Mesodermal cell (in vitro differentiated cells): ENCODE data around the gene ITPR1.

Experiments
- H3K27ac ChIP-seq: 2 replicates; pipeline ENCODE4 v1.7.0; 2013; ENCODE audit warnings: mild to moderate bottlenecking, low read depth, low read length, moderate library complexity; ENCODE audit not compliant: severe bottlenecking
- H3K36me3 ChIP-seq: 2 replicates; pipeline ENCODE4 v1.7.1; 2013; ENCODE audit warnings: mild to moderate bottlenecking, low read length, moderate library complexity; ENCODE audit not compliant: control insufficient read depth, insufficient read depth
- H3K4me1 ChIP-seq: one replicate; pipeline ENCODE4 v1.7.1; 2013; ENCODE audit warnings: mild to moderate bottlenecking, low read length; ENCODE audit not compliant: insufficient read depth, control insufficient read depth, poor library complexity, severe bottlenecking
- H3K4me3 ChIP-seq: 2 replicates; pipeline ENCODE4 v1.7.0; 2013; ENCODE audit warnings: low read length, control low read depth, mild to moderate bottlenecking; ENCODE audit not compliant: insufficient read depth, poor library complexity, severe bottlenecking; ENCODE audit errors: extremely low read depth
- H3K9me3 ChIP-seq: 2 replicates; pipeline ENCODE4 v1.7.1; 2013; ENCODE audit warnings: mild to moderate bottlenecking, low read length, moderate library complexity; ENCODE audit not compliant: control insufficient read depth
- WGBS, 2 experiments: methylation state at CpG; one replicate each; pipeline ENCODE4 v1.1.5; 2013; ENCODE audit warnings: missing lambda C conversion rate in 2 of 2; ENCODE audit not compliant: insufficient coverage in 2 of 2; 5-methylcytosine and 5-hydroxymethylcytosine counted together

The ITPR1 gene

GRCh38 chr3:4561661-4562060, 68.5 kb downstream of the ITPR1 start:
- WGBS, 2 experiments: 100% methylated on average over 1 of the region's 2 CpGs; no CpG with 5 or more reads in 1 of the 2 experiments

DNA sequence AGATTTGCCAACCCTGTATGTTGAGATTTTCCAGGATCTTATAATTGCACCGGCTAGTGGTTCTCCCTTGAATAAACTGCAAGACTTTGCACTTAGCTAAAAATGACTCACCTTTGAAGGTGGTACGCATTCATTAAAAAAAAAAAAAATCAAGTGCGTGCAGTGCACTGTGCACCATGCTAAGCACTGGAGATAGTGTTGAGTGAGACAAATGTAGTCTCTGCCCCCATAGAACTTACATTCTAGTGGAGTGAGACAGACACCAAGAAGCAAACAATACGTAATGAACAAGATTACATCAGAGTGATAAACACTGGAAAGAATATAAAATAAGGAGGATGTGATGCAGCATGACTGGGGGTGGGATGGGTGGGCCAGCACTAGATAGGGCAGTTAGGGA, 69.4 kb downstream of the ITPR1 start:
- WGBS, 2 experiments: 90 to 100% methylated on average over 1 to 2 of the region's 4 CpGs
- no peak overlapping the region for H3K27ac ChIP-seq
- no peak overlapping the region for H3K4me3 ChIP-seq
- H3K9me3 ChIP-seq: no peaks in the 10 kb centered on the region
- no peaks in the 10 kb centered on the region for H3K4me1 ChIP-seq
- no peaks in the 10 kb centered on the region for H3K36me3 ChIP-seq

More at GRCh38 chr3:4561661-4562060, 68.5 kb downstream of the ITPR1 start:
- no peaks in the 10 kb centered on the region for H3K36me3 ChIP-seq
- no peaks in the 10 kb centered on the region for H3K9me3 ChIP-seq
- no peak overlapping the region for H3K27ac ChIP-seq
- H3K4me3 ChIP-seq: no peak overlapping the region
- no peaks in the 10 kb centered on the region for H3K4me1 ChIP-seq

DNA sequence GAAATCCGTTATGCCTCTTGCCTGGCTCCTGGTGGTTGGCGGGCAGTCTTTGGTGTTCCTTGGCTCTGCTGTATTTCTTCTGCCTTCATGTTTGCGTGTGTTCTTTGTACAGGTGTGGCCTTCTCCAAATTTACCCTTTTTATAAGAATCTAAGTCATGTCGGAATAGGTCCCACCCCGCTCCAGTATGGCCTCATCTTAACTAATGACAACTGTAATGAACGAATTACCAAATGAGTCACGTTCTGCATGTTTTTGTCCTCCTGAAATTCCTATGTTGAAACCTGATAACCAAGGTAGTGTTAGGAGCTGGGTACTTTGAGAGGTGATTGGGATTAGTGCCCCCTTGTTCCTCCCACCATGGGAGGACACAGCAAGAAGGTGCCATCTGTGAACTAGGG, 71.1 kb downstream of the ITPR1 start:
- H3K9me3 ChIP-seq: no peaks in the 10 kb centered on the region
- H3K4me1 ChIP-seq: no peaks in the 10 kb centered on the region
- WGBS, 2 experiments: 90 to 92% methylated on average over 6 to 7 of the region's 7 CpGs
- H3K4me3 ChIP-seq: no peak overlapping the region
- H3K27ac ChIP-seq: no peak overlapping the region
- H3K36me3 ChIP-seq: no peaks in the 10 kb centered on the region

- Histone ChIP-seq H3K27ac (no peak overlapping the region), H3K9me3 (no peaks in the 10 kb centered on the region), H3K36me3 (no peaks in the 10 kb centered on the region), H3K4me1 (no peaks in the 10 kb centered on the region), H3K4me3 (no peak overlapping the region)
- 100% methylated on average over 1 of the region's 5 CpGs for WGBS, 2 experiments
Observed at GRCh38 chr3:4564928-4565586, 71.9 kb downstream of the ITPR1 start.

- H3K4me1 ChIP-seq: no peaks in the 10 kb centered on the region
- H3K36me3 ChIP-seq: no peaks in the 10 kb centered on the region
- H3K4me3 ChIP-seq: no peak overlapping the region
- H3K27ac ChIP-seq: no peak overlapping the region
- 87 to 100% methylated on average over 1 to 3 of the region's 5 CpGs for WGBS, 2 experiments
- no peaks in the 10 kb centered on the region for H3K9me3 ChIP-seq
Observed at GRCh38 chr3:4565809-4566501, 72.8 kb downstream of the ITPR1 start.

GRCh38 chr3:4568841-4569240, 75.7 kb downstream of the ITPR1 start:
- no peaks in the 10 kb centered on the region for H3K36me3 ChIP-seq
- H3K9me3 ChIP-seq: no peaks in the 10 kb centered on the region
- WGBS, 2 experiments: no CpG with 5 or more reads among the region's 3 CpGs
- H3K27ac ChIP-seq: no peak overlapping the region
- H3K4me3 ChIP-seq: no peak overlapping the region
- no peaks in the 10 kb centered on the region for H3K4me1 ChIP-seq

DNA sequence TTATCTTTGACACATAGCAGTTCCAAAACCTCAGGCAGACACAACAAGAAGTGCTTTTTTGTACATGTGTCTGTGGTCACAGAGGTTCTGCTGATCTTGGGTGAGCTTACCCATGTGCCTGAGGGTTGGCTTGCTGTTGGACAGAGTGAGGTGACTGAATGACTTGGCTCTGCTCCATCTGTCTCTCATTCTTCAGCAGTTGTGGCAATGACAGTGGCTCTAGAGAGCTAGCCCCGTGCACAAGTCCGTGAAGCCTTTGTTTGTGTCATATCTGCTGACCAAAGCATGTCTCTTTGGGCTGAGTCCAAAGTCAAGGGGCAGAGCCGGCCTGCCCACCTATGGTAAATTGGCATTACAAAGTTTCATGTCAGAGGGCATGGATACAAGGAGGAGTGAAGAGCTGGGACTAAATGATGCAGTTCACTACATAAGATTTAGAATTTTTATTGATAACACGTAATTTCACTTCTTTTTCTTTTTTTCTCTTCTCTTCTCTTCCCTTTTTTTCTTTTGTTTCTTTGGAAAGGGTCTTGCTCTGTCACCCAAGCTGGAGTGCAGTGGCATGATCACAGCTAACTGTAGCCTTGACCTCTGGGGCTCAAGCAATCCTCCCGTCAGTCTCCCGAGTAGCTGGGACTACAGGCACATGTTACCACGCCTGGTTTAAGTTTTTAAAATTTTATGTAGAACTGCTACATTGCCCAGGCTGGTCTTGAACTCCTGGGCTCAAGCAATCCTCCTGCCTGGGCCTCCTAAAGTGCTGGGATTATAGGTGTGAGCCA, 77.9 kb downstream of the ITPR1 start:
- 96% methylated on average over 5 to 6 of the region's 7 CpGs for WGBS, 2 experiments
- H3K36me3 ChIP-seq: no peaks in the 10 kb centered on the region
- no peaks in the 10 kb centered on the region for H3K4me1 ChIP-seq
- H3K9me3 ChIP-seq: no peaks in the 10 kb centered on the region
- no peak overlapping the region for H3K4me3 ChIP-seq
- H3K27ac ChIP-seq: no peak overlapping the region

DNA sequence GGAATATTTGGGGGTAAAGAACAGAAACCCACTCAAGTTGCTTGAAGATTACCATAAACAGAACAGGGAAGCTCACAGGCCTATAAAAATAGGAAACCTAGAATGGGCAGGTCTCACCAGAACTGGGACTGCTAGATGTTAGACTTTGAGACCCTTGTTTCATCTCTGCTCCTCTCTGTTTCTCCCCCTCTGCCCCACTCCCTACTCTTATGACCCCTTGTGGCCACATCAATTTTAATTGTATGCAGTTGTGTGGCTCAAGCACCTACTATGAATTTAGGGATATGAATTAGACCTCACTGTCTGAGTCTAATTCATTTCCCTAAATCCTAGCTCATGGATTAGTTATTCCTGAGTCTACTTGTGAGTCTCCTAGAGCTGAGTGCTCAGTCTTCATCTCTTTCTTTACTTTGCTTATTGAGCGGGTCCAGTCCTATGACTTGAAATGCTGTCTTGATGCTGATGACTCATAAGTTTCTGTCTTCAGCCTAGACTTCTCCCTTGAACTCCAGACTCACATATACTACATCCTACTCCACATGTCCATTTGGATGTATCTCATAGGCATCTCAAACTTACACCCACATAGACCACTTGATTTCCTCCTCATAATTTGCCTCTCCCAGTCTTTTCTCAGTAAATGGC, 78.7 kb downstream of the ITPR1 start:
- no peak overlapping the region for H3K27ac ChIP-seq
- H3K4me3 ChIP-seq: no peak overlapping the region
- H3K4me1 ChIP-seq: no peaks in the 10 kb centered on the region
- no peaks in the 10 kb centered on the region for H3K36me3 ChIP-seq
- no peaks in the 10 kb centered on the region for H3K9me3 ChIP-seq
- 89 to 100% methylated on average over 1 of the region's 1 CpG for WGBS, 2 experiments

DNA sequence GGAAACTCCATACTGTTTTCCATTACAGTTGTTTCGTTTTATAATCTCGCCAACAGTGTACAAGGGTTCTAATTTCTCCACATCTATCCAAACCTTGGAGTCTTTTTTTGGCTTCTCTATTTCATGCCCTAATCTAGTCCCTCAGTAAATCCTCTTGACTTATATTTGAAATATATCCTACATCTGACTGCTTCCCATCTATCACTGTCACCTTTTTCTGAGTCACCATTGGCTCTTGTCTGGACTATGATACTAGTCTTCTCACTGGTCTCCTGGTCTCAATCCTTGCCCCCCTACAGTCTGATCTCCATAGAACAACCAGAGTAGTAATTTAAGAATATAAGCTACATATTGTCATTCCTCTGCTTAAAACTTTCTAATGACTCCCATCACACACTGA, 80.0 kb downstream of the ITPR1 start:
- no peaks in the 10 kb centered on the region for H3K36me3 ChIP-seq
- H3K27ac ChIP-seq: no peak overlapping the region
- H3K9me3 ChIP-seq: no peaks in the 10 kb centered on the region
- no peaks in the 10 kb centered on the region for H3K4me1 ChIP-seq
- 100% methylated on average over 2 of the region's 2 CpGs for WGBS, 2 experiments
- H3K4me3 ChIP-seq: no peak overlapping the region

DNA sequence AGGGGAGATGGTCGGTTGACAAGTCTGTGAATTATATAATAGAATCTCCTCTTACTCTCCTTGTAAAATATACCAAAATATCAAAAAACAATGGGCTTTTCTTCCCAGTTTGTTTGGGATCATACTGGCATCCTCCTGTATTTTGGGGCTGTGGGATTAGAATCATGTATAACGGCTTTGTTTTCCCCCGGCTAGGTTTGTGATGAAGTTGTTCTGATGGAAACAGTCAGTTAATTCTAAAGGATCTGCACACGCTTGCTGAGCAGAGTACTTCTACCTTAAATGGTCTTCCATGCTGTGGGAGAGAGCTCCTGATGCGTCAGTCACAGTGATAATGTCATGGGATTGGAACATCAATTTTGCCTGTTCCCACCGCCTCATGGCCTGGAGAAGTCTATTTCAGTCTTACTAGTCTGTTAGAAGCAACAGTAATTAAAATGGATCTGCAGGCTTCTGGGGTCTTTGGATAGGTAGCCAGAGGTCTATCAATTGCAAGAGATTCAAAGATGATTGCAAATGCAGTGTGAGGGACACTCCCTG, 81.3 kb downstream of the ITPR1 start:
- Histone ChIP-seq H3K4me3 (no peak overlapping the region), H3K9me3 (no peaks in the 10 kb centered on the region), H3K27ac (no peak overlapping the region), H3K4me1 (no peaks in the 10 kb centered on the region), H3K36me3 (no peaks in the 10 kb centered on the region)
- WGBS, 2 experiments: 89 to 91% methylated on average over 4 to 5 of the region's 6 CpGs
